Uterus (tissue), 4 donors: ENCODE measurements around the gene FIBCD1. TPM values are rescaled to one million over a fixed set of nuclear protein-coding genes. Genes with fewer than 3 reads are reported as not detected.

ENCODE experiments used
- DNase-seq, 2 donors: peaks; one replicate each; pipeline ENCODE4 v3.0.0-alpha.2; 2019 to 2020
- H3K27ac ChIP-seq, 2 donors: fragments of 200-600 bp; sonication (generic); 1 replicate in 1 of 2; 2 replicates in 1 of 2; pipeline ENCODE4 v1.5.1; 2016 to 2018
- H3K27me3 ChIP-seq, 2 donors: fragments of 200-600 bp; sonication (generic); one replicate each; pipeline ENCODE4 v1.5.1; 2018 to 2019; ENCODE audit warnings: control low read depth in 1 of 2
- H3K36me3 ChIP-seq, 2 donors: fragments of 200-600 bp; sonication (generic); one replicate each; pipeline ENCODE4 v1.5.1; 2019; ENCODE audit warnings: control low read depth in 1 of 2
- H3K4me1 ChIP-seq, 2 donors: fragments of 200-600 bp; sonication (generic); one replicate each; pipeline ENCODE4 v1.5.1; 2018 to 2019; ENCODE audit warnings: control low read depth in 1 of 2
- H3K4me3 ChIP-seq, 2 donors: fragments of 200-600 bp; sonication (generic); 1 replicate in 1 of 2; 2 replicates in 1 of 2; pipeline ENCODE4 v1.5.1; 2018 to 2019; ENCODE audit warnings: mild to moderate bottlenecking in 1 of 2
- H3K9me3 ChIP-seq, 2 donors: fragments of 200-600 bp; sonication (generic); one replicate each; pipeline ENCODE4 v1.5.1; 2019; ENCODE audit warnings: control low read depth in 1 of 2
- CTCF ChIP-seq, 4 experiments: fragments of 200-600 bp in 2 of 4; fragments of 450-650 bp in 2 of 4; sonication (generic) in 2 of 4; IDR thresholded peaks; one replicate each; pipeline ENCODE4 v1.5.1; 2016 to 2019; ENCODE audit warnings: antibody characterized with exemption in 4 of 4, mild to moderate bottlenecking in 2 of 4, moderate library complexity in 1 of 4
- POLR2A ChIP-seq, 2 donors: fragments of 450-650 bp; IDR thresholded peaks; one replicate each; pipeline ENCODE4 v1.6.1; 2016; ENCODE audit warnings: antibody characterized with exemption in 2 of 2, mild to moderate bottlenecking in 1 of 2, moderate library complexity in 1 of 2
- intact Hi-C: fragments of 100-400 bp; cut with DNase I; formaldehyde crosslinking; loops from one replicate; pipeline ENCODE4 v1.15.1; 2023; ENCODE audit warnings: low total_unique reads
- total RNA-seq, 4 donors: library from RNA; depleted of rRNA in 3 of 4; stranded (reverse); fragments of >200 nt in 3 of 4; gene quantifications; one replicate each; pipeline versions ENCODE4 v1.1.0 to v1.2.4, GENCODE V29; 2014 to 2023
- donor health status: DM: yes; HTN: yes; CAD: no.

Gene FIBCD1
- total RNA-seq, 4 donors from 2014 or later, result 0.29 TPM; not detected in 3

- TF ChIP-seq POLR2A (IDR thresholded peaks at IDR 0.05) (no peak), CTCF (IDR thresholded peaks at IDR 0.05) (no peak)
- intact Hi-C loops, result no loop called here
- Histone ChIP-seq H3K36me3 (no peaks in the 10 kb centered on the region), H3K4me3 (no peak overlapping the region), H3K27ac (no peak overlapping the region), H3K4me1 (no peaks in the 10 kb centered on the region), H3K9me3 (no peaks in the 10 kb centered on the region), H3K27me3 (no peaks in the 10 kb centered on the region)
- no peak for DNase-seq
Observed at GRCh38 chr9:130921989-130922892, 16.8 kb downstream of the FIBCD1 start.

- TF ChIP-seq POLR2A (IDR thresholded peaks at IDR 0.05) (no peak), CTCF (IDR thresholded peaks at IDR 0.05) (no peak)
- no peak overlapping the region for H3K4me3 ChIP-seq
- no peaks in the 10 kb centered on the region for H3K27me3 ChIP-seq
- DNase-seq, result no peak
- H3K4me1 ChIP-seq, result no peaks in the 10 kb centered on the region
- intact Hi-C loops, result no loop called here
- no peak overlapping the region for H3K27ac ChIP-seq
- no peaks in the 10 kb centered on the region for H3K9me3 ChIP-seq
- no peaks in the 10 kb centered on the region for H3K36me3 ChIP-seq
Observed at GRCh38 chr9:130921300-130921988, 17.6 kb downstream of the FIBCD1 start.

GRCh38 chr9:130920762-130921299 lies 18.2 kb downstream of the FIBCD1 start:
- TF ChIP-seq CTCF (IDR thresholded peaks at IDR 0.05) (no peak), POLR2A (IDR thresholded peaks at IDR 0.05) (no peak)

GRCh38 chr9:130920233-130920632 lies 18.8 kb downstream of the FIBCD1 start:
- H3K4me3 ChIP-seq, result no peak overlapping the region
- H3K27ac ChIP-seq, result no peak overlapping the region
- no peak for DNase-seq
- TF ChIP-seq CTCF (IDR thresholded peaks at IDR 0.05), result no peak
- no peak for TF ChIP-seq POLR2A (IDR thresholded peaks at IDR 0.05)
- no peaks in the 10 kb centered on the region for H3K4me1 ChIP-seq
- no peaks in the 10 kb centered on the region for H3K9me3 ChIP-seq
- H3K27me3 ChIP-seq, result no peaks in the 10 kb centered on the region
- intact Hi-C loops, result no loop called here
- no peaks in the 10 kb centered on the region for H3K36me3 ChIP-seq

More at GRCh38 chr9:130920762-130921299, 18.2 kb downstream of the FIBCD1 start:
- intact Hi-C loops, result no loop called here
- Histone ChIP-seq H3K9me3 (no peaks in the 10 kb centered on the region), H3K4me1 (no peaks in the 10 kb centered on the region), H3K27ac (no peak overlapping the region), H3K27me3 (no peaks in the 10 kb centered on the region), H3K36me3 (no peaks in the 10 kb centered on the region), H3K4me3 (no peak overlapping the region)
- DNase-seq, result no peak
